ENCODE data around the gene SMPDL3A. TPM values are rescaled to one million over a fixed set of nuclear protein-coding genes. Genes with fewer than 3 reads are reported as not detected.
"Not testable (repeated sequence)": the region's sequence is repeated elsewhere in the genome, so short reads cannot be mapped to it uniquely, and the experiment has no call there.

The SMPDL3A gene
- polyA plus RNA-seq, 2 of the 4 experiments (the other 2 are of a cell fraction) = 2.0 to 3.3 TPM

DNA sequence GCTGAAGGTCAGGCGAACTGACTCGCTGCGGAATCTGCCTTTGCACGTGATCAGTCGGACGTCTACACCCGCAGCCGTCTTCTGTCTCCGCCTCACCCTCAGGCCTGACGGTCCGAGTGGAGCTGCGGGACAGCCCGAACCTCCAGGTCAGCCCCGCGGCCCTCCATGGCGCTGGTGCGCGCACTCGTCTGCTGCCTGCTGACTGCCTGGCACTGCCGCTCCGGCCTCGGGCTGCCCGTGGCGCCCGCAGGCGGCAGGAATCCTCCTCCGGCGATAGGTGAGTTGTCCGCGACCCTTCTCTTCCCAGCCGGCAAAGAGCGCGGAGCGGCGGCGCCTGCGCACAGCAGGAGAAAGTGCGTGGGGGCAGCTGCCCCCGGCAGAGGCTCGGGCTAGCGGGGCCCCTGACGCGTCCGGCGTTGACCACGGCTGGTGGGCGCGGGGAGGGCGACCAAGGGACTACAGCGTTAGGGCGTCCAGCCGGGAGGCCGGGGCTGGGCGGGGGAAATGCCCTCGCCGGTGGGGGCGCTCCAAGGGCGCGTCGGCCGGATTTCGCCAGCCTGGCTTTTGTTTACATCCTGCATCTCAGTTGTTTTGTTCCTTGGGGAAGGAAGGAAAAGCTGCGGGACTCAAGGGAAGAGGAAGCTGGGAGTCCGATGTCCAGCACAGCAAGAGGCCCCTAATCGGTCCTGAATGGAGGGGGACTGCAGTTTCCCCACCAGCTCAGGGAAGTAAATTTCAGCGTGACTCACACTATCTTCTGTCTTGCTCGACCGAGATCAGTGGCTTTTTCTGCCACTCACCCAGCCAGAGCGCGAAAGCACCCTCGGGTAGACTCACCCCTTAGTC lies at the start of gene SMPDL3A (continued):
- no peak for TF ChIP-seq FOSL2 (IDR thresholded peaks at IDR 0.05)
- 0 out of 2 replicates have a peak, but pooled peaks have one; percentile 11 for TF ChIP-seq FOSL2 (CRISPR knock-in tag; IDR thresholded peaks at IDR 0.05)
- TF ChIP-seq FOSB (CRISPR knock-in tag; IDR thresholded peaks at IDR 0.05) = no peak
- TF ChIP-seq JUN (IDR thresholded peaks at IDR 0.05) = peak in 1 of 2 experiments; percentile 54; a peak in 3 of 5 replicates
- TF ChIP-seq, protein P1, sequence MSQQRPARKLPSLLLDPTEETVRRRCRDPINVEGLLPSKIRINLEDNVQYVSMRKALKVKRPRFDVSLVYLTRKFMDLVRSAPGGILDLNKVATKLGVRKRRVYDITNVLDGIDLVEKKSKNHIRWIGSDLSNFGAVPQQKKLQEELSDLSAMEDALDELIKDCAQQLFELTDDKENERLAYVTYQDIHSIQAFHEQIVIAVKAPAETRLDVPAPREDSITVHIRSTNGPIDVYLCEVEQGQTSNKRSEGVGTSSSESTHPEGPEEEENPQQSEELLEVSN (IDR thresholded peaks at IDR 0.05; ENCODE audit: borderline replicate concordance, low read depth) = peak; percentile 47; the same call in 1 of the 2 replicates
- 0 out of 2 replicates have a peak, but pooled peaks have one; percentile 48 for TF ChIP-seq ZSCAN20 (CRISPR knock-in tag; IDR thresholded peaks at IDR 0.05)
- TF ChIP-seq, protein P2, sequence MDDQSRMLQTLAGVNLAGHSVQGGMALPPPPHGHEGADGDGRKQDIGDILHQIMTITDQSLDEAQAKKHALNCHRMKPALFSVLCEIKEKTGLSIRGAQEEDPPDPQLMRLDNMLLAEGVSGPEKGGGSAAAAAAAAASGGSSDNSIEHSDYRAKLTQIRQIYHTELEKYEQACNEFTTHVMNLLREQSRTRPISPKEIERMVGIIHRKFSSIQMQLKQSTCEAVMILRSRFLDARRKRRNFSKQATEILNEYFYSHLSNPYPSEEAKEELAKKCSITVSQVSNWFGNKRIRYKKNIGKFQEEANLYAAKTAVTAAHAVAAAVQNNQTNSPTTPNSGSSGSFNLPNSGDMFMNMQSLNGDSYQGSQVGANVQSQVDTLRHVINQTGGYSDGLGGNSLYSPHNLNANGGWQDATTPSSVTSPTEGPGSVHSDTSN (IDR thresholded peaks at IDR 0.05) = no peak
- no peak for TF ChIP-seq JUNB (IDR thresholded peaks at IDR 0.05)

DNA sequence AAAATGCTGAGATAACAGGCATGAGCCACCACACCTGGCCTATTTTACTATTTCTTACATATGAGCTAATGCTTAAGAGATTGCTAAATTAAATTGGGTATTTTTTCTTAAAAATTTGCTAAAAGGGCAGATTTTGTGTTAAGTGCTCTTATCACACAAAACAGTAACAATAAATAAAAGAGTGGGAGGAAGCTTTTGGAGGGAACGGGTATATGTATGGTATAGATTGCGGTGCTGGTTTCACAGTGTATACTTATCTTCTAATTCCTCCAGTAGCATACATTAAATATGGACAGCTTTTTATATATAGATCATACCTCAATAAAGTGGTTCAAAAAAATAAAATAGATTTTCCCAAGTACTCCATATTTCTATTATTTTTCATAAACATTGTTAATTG lies 49.0 kb upstream of the SMPDL3A start:
- Histone ChIP-seq H3K27ac (no peak overlapping the region), H3K9me3 (no peaks in the 10 kb centered on the region), H3K4me3 (no peak overlapping the region), H3K4me1 (no peaks in the 10 kb centered on the region), H3K4me2 (no peak overlapping the region)
- FAIRE-seq (no peak), DNase-seq (ENCODE audit: low read depth in 1 of 2, low spot score in 1 of 2) (no peak), ATAC-seq (no peak)
- POLR2A ChIA-PET = no interaction called here
- 65% methylated on average over 2 of the region's 2 CpGs for WGBS (ENCODE audit: missing lambda C conversion rate)
- CTCF ChIA-PET = interaction anchor here (2.3 to 4.9 kb wide), 2 partner anchors 9 to 99 kb away, joined by 7 to 19 read pairs; no protein-coding TSS in a partner anchor
- TF ChIP-seq SREBF2 (IDR thresholded peaks at IDR 0.05) = no peak

DNA sequence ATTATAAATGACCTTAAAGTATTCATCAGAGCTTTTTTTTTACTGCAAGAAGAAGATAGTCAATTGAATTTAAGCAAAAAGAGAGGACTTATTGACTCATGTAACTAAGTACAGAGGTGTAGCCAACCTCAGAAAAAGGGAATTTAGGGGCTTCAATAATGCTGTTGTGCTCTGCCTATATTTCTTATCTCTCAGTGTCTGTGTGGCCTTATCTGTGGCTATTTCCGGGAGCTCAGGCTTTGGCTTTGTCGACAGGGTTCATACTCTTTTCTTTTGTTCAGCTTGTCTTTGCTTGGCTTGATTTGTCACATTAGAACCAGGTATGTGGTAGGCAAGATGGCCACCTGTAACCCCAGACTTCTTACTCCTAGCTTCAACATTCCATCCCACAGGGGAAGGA lies 48.1 kb upstream of the SMPDL3A start:
- ATAC-seq (no peak), FAIRE-seq (no peak), DNase-seq (ENCODE audit: low read depth in 1 of 2, low spot score in 1 of 2) (no peak)
- Histone ChIP-seq H3K4me1 (no peaks in the 10 kb centered on the region), H3K4me3 (no peak overlapping the region), H3K27ac (no peak overlapping the region), H3K4me2 (no peak overlapping the region), H3K9me3 (no peaks in the 10 kb centered on the region)
- WGBS (ENCODE audit: missing lambda C conversion rate) = 29% methylated on average over 2 of the region's 2 CpGs
- ChIA-PET CTCF (interaction anchor here (4.9 kb wide), 1 partner anchor 10 kb away, joined by 19 read pairs; no protein-coding TSS in a partner anchor), POLR2A (no interaction called here)
- TF ChIP-seq FOXS1 (CRISPR knock-in tag; IDR thresholded peaks at IDR 0.05) = no peak
- TF ChIP-seq, protein P3, sequence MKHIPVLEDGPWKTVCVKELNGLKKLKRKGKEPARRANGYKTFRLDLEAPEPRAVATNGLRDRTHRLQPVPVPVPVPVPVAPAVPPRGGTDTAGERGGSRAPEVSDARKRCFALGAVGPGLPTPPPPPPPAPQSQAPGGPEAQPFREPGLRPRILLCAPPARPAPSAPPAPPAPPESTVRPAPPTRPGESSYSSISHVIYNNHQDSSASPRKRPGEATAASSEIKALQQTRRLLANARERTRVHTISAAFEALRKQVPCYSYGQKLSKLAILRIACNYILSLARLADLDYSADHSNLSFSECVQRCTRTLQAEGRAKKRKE (CRISPR knock-in tag; IDR thresholded peaks at IDR 0.05; ENCODE audit: low read depth) = no peak

DNA sequence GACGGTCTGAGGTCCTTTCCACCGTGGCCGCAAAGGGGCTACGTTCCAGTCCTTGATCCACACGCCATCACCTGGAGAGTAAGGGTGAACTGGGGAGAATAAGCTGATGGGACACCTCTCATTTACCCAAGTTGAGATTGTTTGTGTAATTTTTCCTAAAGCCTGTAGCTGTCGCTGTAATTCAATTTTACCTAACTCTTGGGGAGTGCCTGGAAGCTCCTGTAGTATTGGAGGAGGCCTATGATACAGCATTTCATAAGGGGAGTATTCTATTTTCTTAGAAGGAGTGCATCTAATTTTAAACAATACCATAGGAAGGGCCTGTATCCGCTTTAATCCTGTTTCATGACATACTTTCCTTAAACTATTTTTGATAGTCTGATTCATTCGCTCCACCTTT lies 44.8 kb upstream of the SMPDL3A start:
- H3K4me2 ChIP-seq; POLR2A ChIA-PET; FAIRE-seq; H3K9me3 ChIP-seq; H3K4me3 ChIP-seq; ATAC-seq; DNase-seq (ENCODE audit: low read depth in 1 of 2, low spot score in 1 of 2); H3K27ac ChIP-seq; H3K4me1 ChIP-seq: not testable (repeated sequence)
- 42% methylated on average over 4 of the region's 8 CpGs for WGBS (ENCODE audit: missing lambda C conversion rate)
- CTCF ChIA-PET = interaction anchor here (1.1 to 3.3 kb wide), 6 partner anchors 10 to 95 kb away, joined by 3 to 19 read pairs (median 4); no protein-coding TSS in a partner anchor
- TF ChIP-seq RAD21 (conservative IDR thresholded peaks at IDR 0.05 in 1 of 2, IDR thresholded peaks at IDR 0.05 in 1 of 2) = 0 out of 5 replicates have a peak, but pooled peaks have one; percentile 13 to 17

DNA sequence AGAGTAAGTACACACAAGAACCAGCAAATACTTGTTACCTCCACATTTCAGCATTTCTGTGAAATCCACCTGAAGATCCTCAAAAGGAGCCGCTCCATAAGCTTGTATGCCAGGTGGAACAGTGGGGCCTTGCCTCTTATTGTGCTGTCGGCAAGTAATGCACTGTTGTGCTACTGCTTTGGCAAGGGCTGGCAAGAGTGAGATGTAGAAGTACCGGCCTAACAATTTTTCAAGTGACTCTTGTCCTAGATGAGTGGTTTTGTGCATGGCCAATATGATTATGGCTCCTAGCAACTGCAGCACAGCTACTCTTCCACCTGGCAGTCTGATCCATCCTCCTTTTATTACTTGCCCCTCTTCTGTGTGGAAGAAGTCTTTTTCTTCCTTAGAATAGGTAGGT lies 44.2 kb upstream of the SMPDL3A start:
- H3K4me2 ChIP-seq; H3K9me3 ChIP-seq; H3K27ac ChIP-seq; FAIRE-seq; H3K4me1 ChIP-seq; H3K4me3 ChIP-seq; DNase-seq (ENCODE audit: low read depth in 1 of 2, low spot score in 1 of 2); POLR2A ChIA-PET; ATAC-seq: not testable (repeated sequence)
- WGBS (ENCODE audit: missing lambda C conversion rate) = 71% methylated on average over 3 of the region's 3 CpGs
- CTCF ChIA-PET = interaction anchor here (1.0 to 3.3 kb wide), 7 partner anchors 9 to 94 kb away, joined by 3 to 19 read pairs (median 3); no protein-coding TSS in a partner anchor
